Measurements from ENCODE around the gene HILPDA.

The HILPDA gene

DNA sequence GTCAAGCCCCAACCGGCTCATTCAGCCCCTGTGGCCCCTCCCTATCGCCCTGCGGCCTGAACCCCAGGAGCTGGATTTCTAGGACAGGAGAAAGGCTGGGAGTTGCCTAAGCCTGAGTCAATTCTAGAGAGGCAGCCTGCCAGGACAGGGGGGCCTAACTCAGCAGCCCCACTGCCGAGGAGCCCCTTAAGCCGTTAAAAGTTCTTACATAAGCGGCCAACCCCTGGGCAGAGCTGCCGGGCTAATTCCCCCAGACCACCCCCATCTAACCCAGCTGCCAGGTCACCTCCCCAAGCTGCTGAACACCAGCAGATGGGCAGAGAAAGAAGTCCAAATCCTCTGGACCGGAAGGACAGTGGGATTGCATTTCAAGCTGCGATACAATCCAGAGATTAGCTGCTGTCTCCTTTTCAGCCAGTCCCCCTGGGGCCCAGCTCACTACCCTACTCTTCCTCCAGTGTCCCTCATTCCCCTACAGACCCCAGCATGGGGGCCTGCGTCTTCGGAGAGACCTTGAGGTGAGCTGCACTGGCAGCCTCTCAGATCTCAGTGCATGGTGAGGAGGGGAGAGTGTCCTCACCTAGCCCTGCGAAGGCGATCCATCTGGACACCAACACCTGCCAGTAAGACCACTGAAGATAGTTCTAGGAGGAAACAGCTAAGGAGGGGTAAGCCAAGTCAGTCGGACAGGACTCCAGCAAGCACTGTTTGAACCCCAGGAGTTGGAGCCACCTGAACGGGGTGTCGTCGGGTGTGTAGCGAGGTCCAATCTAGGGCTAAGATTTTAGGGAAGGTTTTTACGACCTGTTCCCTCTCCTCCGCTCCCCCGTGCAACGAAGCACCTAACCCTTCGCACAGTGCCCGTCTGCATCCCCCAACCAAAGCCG is 46.7 kb upstream of the HILPDA start:
- TF ChIP-seq, protein P1, sequence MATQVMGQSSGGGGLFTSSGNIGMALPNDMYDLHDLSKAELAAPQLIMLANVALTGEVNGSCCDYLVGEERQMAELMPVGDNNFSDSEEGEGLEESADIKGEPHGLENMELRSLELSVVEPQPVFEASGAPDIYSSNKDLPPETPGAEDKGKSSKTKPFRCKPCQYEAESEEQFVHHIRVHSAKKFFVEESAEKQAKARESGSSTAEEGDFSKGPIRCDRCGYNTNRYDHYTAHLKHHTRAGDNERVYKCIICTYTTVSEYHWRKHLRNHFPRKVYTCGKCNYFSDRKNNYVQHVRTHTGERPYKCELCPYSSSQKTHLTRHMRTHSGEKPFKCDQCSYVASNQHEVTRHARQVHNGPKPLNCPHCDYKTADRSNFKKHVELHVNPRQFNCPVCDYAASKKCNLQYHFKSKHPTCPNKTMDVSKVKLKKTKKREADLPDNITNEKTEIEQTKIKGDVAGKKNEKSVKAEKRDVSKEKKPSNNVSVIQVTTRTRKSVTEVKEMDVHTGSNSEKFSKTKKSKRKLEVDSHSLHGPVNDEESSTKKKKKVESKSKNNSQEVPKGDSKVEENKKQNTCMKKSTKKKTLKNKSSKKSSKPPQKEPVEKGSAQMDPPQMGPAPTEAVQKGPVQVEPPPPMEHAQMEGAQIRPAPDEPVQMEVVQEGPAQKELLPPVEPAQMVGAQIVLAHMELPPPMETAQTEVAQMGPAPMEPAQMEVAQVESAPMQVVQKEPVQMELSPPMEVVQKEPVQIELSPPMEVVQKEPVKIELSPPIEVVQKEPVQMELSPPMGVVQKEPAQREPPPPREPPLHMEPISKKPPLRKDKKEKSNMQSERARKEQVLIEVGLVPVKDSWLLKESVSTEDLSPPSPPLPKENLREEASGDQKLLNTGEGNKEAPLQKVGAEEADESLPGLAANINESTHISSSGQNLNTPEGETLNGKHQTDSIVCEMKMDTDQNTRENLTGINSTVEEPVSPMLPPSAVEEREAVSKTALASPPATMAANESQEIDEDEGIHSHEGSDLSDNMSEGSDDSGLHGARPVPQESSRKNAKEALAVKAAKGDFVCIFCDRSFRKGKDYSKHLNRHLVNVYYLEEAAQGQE (IDR thresholded peaks at IDR 0.05; ENCODE audit: insufficient read depth in 1 of 2, low read depth in 2 of 2, low read length in 2 of 2), result no peak
- TF ChIP-seq TAF1 (IDR thresholded peaks at IDR 0.05; ENCODE audit: borderline replicate concordance, insufficient read depth, low read length) (no peak), FOXP2 (optimal IDR thresholded peaks at IDR 0.05; ENCODE audit: borderline replicate concordance, extremely low read depth, extremely low read length, insufficient read depth) (no peak), POLR2AphosphoS5 (IDR thresholded peaks at IDR 0.05; ENCODE audit: low read depth, low read length) (no peak), SIN3A (IDR thresholded peaks at IDR 0.05; ENCODE audit: borderline replicate concordance, insufficient read depth, low read length) (no peak)

DNA sequence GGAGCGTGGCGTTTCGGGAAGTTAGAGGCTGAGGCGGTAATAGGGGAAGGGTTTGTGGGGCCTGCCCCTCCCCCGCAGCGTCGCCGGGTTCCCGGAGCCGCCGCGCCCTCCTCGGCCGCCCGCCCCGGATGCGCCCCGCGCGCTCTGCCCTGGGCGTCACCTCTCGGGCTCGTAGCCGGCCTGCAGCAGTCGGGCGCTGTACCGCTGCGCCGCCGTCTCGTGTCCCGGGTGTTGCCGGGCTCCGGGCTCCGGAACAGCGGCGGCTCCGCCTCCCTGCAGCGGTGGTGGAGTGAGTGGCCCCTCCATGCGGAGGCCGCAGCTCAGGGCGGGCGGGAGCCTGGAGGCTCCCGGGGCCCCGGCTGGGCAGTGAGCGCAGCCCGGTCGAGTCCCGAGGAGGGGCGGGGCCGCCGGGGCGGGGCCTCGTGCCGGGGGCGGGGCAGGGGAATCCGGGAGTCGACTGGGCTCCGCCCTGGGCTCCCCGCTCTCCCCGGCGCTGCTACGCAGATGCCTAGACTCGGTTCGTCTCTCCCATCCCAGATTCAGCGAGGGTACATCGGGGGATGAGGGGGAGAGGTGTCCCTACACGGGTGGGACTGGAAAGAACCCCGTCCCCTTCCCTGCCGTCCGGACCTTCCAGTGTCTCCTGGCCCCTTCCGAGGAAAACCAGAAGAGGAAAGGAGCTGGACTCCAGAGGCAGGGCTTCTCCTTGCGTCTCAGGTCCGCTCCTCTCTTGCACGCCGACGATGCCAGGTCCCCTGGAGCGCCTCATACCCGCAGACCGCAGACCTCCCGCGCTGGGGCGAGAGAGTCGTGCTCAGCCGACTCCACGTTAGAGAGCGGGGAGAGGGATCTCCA is 45.9 kb upstream of the HILPDA start, which contains the start of gene IMPDH1:
IMPDH1 (minus strand) TSS at position 387 of the 855 bp plus-strand sequence; CDS start at position 306, 81 bp downstream.
- TF ChIP-seq SIN3A (IDR thresholded peaks at IDR 0.05; ENCODE audit: borderline replicate concordance, insufficient read depth, low read length), result no peak
- TF ChIP-seq, protein P1 (IDR thresholded peaks at IDR 0.05; ENCODE audit: insufficient read depth in 1 of 2, low read depth in 2 of 2, low read length in 2 of 2), result no peak
- TF ChIP-seq TAF1 (IDR thresholded peaks at IDR 0.05; ENCODE audit: borderline replicate concordance, insufficient read depth, low read length), result no peak
- TF ChIP-seq POLR2AphosphoS5 (IDR thresholded peaks at IDR 0.05; ENCODE audit: low read depth, low read length), result peak; percentile 77
- no peak for TF ChIP-seq FOXP2 (optimal IDR thresholded peaks at IDR 0.05; ENCODE audit: borderline replicate concordance, extremely low read depth, extremely low read length, insufficient read depth)

DNA sequence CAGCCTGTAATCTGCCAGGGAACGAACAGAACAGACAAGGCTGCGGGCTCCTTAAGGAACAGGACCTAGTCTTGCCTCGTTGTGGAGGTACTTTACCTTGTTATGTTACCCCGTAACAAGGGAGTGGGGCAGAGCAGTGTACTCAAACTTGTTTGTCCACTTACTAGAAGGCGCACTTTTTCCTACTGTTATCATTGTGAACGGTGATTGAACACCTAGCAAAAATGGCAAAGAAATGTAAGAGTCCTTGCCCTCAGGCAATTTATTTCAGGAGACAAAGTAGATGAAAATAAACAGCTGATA is 45.3 kb upstream of the HILPDA start:
- TF ChIP-seq POLR2AphosphoS5 (IDR thresholded peaks at IDR 0.05; ENCODE audit: low read depth, low read length) (no peak), FOXP2 (optimal IDR thresholded peaks at IDR 0.05; ENCODE audit: borderline replicate concordance, extremely low read depth, extremely low read length, insufficient read depth) (no peak)
- TF ChIP-seq, protein P1 (IDR thresholded peaks at IDR 0.05; ENCODE audit: insufficient read depth in 1 of 2, low read depth in 2 of 2, low read length in 2 of 2), result no peak

DNA sequence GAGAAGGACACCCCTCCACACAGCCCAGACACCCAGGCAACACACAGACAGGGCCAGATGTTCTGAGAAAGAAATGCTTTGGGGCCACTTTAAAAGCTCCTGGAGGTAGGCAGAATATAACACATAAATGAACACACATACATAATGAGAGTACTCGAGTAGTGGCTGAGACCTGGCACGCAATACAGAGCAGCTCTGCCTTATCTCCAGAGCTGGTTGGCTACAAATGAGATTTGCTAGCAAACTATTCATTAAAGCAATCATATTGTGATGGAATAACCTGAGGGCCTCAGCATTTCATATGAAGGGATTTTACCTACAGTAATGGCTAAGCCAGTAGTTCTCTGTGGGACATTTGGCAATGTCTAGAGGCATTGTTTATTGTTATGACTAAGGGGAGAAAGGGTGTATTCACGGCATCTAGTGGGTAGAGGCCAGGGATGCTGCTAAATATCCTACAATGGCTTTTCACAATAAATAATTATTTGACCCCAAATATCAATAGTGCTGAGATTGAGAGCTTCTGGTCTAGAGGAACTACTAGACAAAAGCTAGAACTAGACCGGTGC is 40.4 kb upstream of the HILPDA start:
- no peak for TF ChIP-seq SIN3A (IDR thresholded peaks at IDR 0.05; ENCODE audit: borderline replicate concordance, insufficient read depth, low read length)
- TF ChIP-seq FOXP2 (optimal IDR thresholded peaks at IDR 0.05; ENCODE audit: borderline replicate concordance, extremely low read depth, extremely low read length, insufficient read depth), result no peak
- TF ChIP-seq TAF1 (IDR thresholded peaks at IDR 0.05; ENCODE audit: borderline replicate concordance, insufficient read depth, low read length), result no peak
- TF ChIP-seq POLR2AphosphoS5 (IDR thresholded peaks at IDR 0.05; ENCODE audit: low read depth, low read length), result no peak
- TF ChIP-seq, protein P1 (IDR thresholded peaks at IDR 0.05; ENCODE audit: insufficient read depth in 1 of 2, low read depth in 2 of 2, low read length in 2 of 2), result no peak
